ENCODE measurements around the gene BCL2. TPM values are rescaled to one million over a fixed set of nuclear protein-coding genes. Genes with fewer than 3 reads are reported as not detected.

BCL2 gene
- total RNA-seq, 1 experiment from 2014 or later, result 2.5 TPM

DNA sequence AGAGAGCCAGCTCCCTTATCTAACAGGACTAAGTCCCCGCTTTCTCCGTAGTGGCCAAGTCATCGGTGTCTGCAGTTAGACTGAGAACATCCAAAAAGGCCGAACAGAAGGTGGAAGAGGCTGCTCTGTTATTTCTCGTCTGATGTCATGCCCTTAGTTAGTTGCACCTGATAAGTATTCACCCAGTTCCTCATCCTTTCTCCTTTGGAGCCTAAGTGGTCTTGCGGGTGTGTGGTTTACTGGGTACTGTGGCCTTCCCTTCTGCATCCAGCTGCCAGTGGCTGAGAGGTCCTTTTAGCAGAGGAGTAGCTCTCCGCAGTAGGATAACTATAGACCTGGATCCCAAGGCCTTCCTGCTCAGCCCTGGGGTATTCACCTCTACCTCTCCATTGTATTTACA lies 211.6 kb downstream of the BCL2 start:
- Histone ChIP-seq H3K9me3 (ENCODE audit: control insufficient read depth in 1 of 2, insufficient read depth in 1 of 2, low read depth in 1 of 2, low read length in 2 of 2) (no peaks in the 10 kb centered on the region), H3K27me3 (ENCODE audit: insufficient read depth, low read length) (no peaks in the 10 kb centered on the region), H3K79me2 (ENCODE audit: insufficient read depth, low read length) (no peaks in the 10 kb centered on the region), H4K20me1 (ENCODE audit: insufficient read depth) (no peaks in the 10 kb centered on the region), H3K4me2 (ENCODE audit: low read length) (no peak overlapping the region), H3K27ac (ENCODE audit: low read depth, low read length) (no peak overlapping the region), H3K36me3 (ENCODE audit: control insufficient read depth in 1 of 2, insufficient read depth in 2 of 2, low read length in 2 of 2) (no peaks in the 10 kb centered on the region), H3K9ac (ENCODE audit: low read length) (no peak overlapping the region), H3K9me2 (ENCODE audit: insufficient read depth) (no peaks in the 10 kb centered on the region), H3K4me1 (ENCODE audit: control insufficient read depth in 1 of 2, insufficient read depth in 2 of 2, low read length in 2 of 2) (no peaks in the 10 kb centered on the region), H3K4me3 (replicated peaks in 1 of 2; ENCODE audit: low read depth in 1 of 2, low read length in 2 of 2) (no peak overlapping the region), H2AFZ (ENCODE audit: low read depth, low read length, poor library complexity, severe bottlenecking) (no peak overlapping the region)
- ChIA-PET CTCF (no interaction called here), RAD21 (ENCODE audit: low non-redundant PET in 1 of 2, low total read pairs in 2 of 2, uncharacterized antibody in 2 of 2, unreplicated experiment in 2 of 2) (no interaction called here), POLR2A (no interaction called here)
- TF ChIP-seq TCF7L2 (IDR thresholded peaks at IDR 0.05; ENCODE audit: borderline replicate concordance, extremely low read depth, insufficient read depth, insufficient read length) (no peak), RAD21 (IDR thresholded peaks at IDR 0.05; ENCODE audit: low read depth) (no peak), JUND (IDR thresholded peaks at IDR 0.05) (no peak), SIN3A (IDR thresholded peaks at IDR 0.05; ENCODE audit: low read depth) (no peak), POLR2A (IDR thresholded peaks at IDR 0.05; ENCODE audit: borderline replicate concordance, extremely low read depth, insufficient read depth, insufficient read length) (no peak), ELF1 (IDR thresholded peaks at IDR 0.05; ENCODE audit: borderline replicate concordance, low read depth) (no peak)
- intact Hi-C loops (cut with micrococcal nuclease), result no loop called here
- ATAC-seq (no peak), DNase-seq (ENCODE audit: low read depth, low spot score) (no peak)
- no TSS peak for BruUV-seq (replicated peaks)

DNA sequence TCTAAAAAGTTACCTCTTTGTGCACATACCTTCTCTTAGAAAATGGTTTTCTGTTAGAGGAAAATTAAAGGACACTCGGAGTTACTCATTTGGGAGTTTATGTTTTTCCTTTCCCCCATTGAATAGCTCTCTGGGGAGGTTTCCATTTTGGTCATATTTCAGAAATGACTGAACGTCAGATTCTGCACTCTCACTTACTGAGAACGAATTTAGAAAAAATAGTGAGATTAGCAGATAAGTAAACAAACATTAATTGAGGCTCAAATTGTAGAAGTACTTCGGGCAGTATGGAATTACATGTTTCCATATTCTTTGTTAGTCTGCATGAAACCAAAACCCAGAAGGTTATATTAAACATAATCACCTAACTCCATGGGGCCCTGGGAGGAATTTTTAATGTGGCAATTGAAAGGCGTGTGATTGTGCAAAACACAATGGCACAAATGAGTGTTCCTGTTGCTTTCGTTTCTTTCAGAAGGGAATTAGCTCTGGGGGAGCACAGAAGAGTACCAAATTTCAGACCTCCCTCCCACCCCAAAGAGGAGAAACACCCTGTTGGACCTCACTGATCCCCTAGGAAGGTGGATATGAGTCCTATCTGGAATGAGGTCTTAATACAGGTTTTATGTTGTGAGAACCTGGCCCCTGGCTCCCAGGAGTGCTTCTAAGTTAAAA lies 212.3 kb downstream of the BCL2 start:
- no peak for ATAC-seq
- Histone ChIP-seq H3K27ac (ENCODE audit: low read depth, low read length) (no peak overlapping the region), H3K4me3 (replicated peaks in 1 of 2; ENCODE audit: low read depth in 1 of 2, low read length in 2 of 2) (no peak overlapping the region), H3K9ac (ENCODE audit: low read length) (no peak overlapping the region), H3K27me3 (ENCODE audit: insufficient read depth, low read length) (no peaks in the 10 kb centered on the region), H3K4me2 (ENCODE audit: low read length) (no peak overlapping the region), H4K20me1 (ENCODE audit: insufficient read depth) (no peaks in the 10 kb centered on the region), H3K9me3 (ENCODE audit: control insufficient read depth in 1 of 2, insufficient read depth in 1 of 2, low read depth in 1 of 2, low read length in 2 of 2) (no peaks in the 10 kb centered on the region), H2AFZ (ENCODE audit: low read depth, low read length, poor library complexity, severe bottlenecking) (no peak overlapping the region), H3K4me1 (ENCODE audit: control insufficient read depth in 1 of 2, insufficient read depth in 2 of 2, low read length in 2 of 2) (no peaks in the 10 kb centered on the region), H3K36me3 (ENCODE audit: control insufficient read depth in 1 of 2, insufficient read depth in 2 of 2, low read length in 2 of 2) (no peaks in the 10 kb centered on the region), H3K79me2 (ENCODE audit: insufficient read depth, low read length) (no peaks in the 10 kb centered on the region), H3K9me2 (ENCODE audit: insufficient read depth) (no peaks in the 10 kb centered on the region)
- CTCF ChIA-PET, result no interaction called here
- POLR2A ChIA-PET, result interaction anchor here (0.8 kb wide), 1 partner anchor 32 kb away, joined by 3 read pairs; no protein-coding TSS in a partner anchor
- RAD21 ChIA-PET (ENCODE audit: low non-redundant PET in 1 of 2, low total read pairs in 2 of 2, uncharacterized antibody in 2 of 2, unreplicated experiment in 2 of 2), result no interaction called here
- no peak for DNase-seq (ENCODE audit: low read depth, low spot score)
- intact Hi-C loops (cut with micrococcal nuclease), result no loop called here
- no TSS peak for BruUV-seq (replicated peaks)
- TF ChIP-seq POLR2A (IDR thresholded peaks at IDR 0.05; ENCODE audit: borderline replicate concordance, extremely low read depth, insufficient read depth, insufficient read length) (no peak), EZH2phosphoT487 (IDR thresholded peaks at IDR 0.05; ENCODE audit: borderline replicate concordance) (no peak), EGR1 (IDR thresholded peaks at IDR 0.05; ENCODE audit: low read depth) (no peak), ATF3 (IDR thresholded peaks at IDR 0.05) (no peak), CTCF (IDR thresholded peaks at IDR 0.05 in 2 of 3, conservative IDR thresholded peaks at IDR 0.05 in 1 of 3; ENCODE audit: borderline replicate concordance in 1 of 3, insufficient read depth in 1 of 3, low read depth in 2 of 3, low read length in 2 of 3) (no peak), CBX3 (IDR thresholded peaks at IDR 0.05; ENCODE audit: low read depth) (no peak), RAD21 (IDR thresholded peaks at IDR 0.05; ENCODE audit: low read depth) (no peak), ZNF274 (IDR thresholded peaks at IDR 0.05; ENCODE audit: low read depth, low read length) (no peak), YY1 (IDR thresholded peaks at IDR 0.05; ENCODE audit: extremely low read depth, insufficient replicate concordance, low read depth, low read length) (no peak), EZH2 (IDR thresholded peaks at IDR 0.05) (no peak), SRF (IDR thresholded peaks at IDR 0.05; ENCODE audit: low read depth) (no peak), ZFX (IDR thresholded peaks at IDR 0.05) (no peak), SP1 (IDR thresholded peaks at IDR 0.05; ENCODE audit: low read depth) (no peak), ELF1 (IDR thresholded peaks at IDR 0.05; ENCODE audit: borderline replicate concordance, low read depth) (no peak), MAX (IDR thresholded peaks at IDR 0.05) (no peak)
